ENCODE measurements around the gene FAM167B.
"Not testable (repeated sequence)": the region's sequence is repeated elsewhere in the genome, so short reads cannot be mapped to it uniquely, and the experiment has no call there.

The FAM167B gene

GRCh38 chr1:32263236-32263593 lies 16.2 kb downstream of the FAM167B start:
- DNase-seq (ENCODE audit: low read depth) = not testable (repeated sequence)

DNA sequence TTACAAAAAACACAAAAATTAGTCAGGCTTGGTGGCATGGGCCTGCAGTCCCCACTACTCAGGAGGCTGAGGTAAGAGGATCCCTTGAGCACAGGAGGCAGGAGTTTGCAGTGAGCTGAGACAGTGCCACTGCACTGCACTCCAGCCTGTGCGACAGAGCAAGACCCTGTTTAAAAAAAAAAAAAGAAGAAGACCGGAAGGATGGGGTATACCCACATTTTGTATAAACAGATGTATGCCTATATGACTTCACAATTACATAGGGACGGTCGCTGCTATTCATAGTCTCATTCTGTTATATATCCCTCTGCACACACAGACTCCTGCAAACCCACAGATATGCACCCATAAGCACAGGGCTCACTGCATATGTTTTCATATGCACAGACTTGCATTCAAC lies 16.7 kb downstream of the FAM167B start:
- no peak for DNase-seq (ENCODE audit: low read depth)

DNA sequence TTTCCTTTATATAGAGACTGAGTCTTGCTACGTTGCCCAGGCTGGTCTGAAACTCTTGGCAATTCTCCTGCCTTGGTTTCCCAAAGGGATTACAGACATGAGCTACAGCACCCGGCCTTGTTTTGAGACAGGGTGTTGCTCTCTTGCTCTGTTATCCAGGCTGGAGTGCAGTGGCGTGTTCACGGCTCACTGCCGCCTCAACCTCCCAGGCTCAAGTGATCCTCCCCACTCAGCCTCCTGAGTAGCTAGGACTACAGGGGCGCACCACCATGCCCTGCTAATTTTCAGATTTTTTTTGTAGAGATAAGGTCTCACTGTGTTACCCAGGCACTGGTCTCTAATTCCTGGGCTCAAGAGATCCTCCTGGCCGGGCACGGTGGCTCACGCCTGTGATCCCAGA lies 18.8 kb downstream of the FAM167B start:
- no peak for DNase-seq (ENCODE audit: low read depth)

DNA sequence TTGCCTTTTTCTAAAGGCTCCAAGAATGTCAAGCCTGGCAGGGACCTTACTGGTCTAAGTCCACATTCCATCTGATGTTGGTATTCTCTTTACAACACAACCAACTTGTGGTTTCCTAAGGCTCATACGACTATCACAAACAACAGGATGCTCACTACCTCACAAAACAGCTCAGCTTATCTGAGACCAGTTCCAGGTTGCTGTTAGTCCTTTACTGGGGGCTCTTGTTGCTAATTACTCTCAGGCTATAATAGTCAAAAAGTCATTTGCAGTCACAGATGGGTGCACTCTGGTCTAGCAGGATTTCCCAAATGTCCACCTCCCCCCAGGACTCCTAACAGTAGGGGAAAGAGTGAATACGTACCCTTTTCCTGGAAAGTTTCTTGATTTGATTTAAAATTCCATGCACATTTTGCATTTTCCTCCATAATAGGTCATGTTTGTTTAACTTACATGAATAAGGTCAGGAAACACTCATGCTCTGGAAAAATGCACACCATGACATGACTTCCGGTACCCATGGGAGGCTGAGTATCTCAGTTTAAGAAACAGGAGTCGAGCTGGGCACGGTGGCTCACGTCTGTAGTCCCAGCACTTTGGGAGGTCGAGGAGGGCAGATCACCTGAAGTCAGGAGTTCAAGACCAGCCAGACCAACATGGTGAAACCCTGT lies 20.0 kb downstream of the FAM167B start:
- DNase-seq (ENCODE audit: low read depth) = no peak

DNA sequence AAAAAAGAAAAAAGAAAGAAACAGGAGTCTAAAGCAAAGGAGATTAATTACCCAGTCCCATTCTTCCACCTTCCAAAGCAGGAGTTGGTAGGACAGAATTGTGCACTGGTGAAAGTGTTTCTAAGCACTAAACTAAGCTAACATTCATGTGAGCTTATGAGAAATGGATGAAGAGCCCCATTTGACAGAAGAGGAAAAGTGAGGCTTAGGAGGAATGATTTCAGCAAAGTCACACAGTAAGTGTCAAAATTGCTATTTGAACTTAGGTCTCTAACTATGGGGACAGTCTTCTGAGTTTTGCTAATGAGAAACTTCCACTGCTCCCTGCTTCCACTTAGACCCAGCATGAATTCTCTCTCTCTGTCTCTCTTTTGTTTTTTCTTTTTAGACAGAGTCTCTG lies 22.7 kb downstream of the FAM167B start:
- no peak for DNase-seq (ENCODE audit: low read depth)

DNA sequence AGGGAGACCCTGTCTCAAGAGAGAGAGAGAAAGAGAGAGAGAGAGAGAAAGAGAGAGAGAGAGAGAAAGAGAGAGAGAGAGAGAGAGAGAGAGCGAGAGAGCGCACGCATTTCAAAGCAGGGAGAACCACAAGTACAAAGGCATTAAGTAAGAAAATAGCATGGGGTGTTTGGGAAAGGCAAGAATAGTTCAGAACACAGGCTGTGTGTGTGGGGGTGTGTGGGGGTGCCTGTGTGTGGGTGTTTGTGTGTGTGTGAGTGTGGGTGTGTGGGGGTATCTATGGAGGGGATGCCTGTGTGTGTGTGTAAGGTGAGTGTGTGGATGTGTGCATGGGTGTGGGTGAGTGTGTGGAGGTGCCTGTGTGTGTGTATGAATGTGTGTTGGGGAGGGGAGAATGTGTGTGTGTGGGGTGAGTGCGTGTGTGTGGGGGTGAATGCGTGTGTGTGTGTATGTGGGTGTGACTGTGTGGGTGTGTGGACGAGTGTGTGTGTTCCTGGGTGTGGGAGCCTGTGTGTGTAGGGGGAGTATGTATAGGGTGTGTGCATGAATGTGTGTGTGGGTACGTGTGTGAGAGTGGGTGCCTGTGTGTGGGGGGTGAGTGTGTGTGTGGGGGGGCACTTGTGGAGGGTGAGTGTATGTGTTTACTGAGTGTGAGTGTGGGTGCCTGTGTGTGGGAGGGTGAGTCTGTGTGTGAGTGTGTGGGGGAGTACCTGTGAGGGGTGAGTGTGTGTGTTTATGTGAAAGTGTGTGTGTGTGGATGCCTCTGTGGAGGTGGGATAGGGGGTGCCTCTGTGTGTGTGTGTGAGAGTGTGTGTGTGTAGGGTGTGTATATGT lies 25.8 kb downstream of the FAM167B start:
- no peak for DNase-seq (ENCODE audit: low read depth)

DNA sequence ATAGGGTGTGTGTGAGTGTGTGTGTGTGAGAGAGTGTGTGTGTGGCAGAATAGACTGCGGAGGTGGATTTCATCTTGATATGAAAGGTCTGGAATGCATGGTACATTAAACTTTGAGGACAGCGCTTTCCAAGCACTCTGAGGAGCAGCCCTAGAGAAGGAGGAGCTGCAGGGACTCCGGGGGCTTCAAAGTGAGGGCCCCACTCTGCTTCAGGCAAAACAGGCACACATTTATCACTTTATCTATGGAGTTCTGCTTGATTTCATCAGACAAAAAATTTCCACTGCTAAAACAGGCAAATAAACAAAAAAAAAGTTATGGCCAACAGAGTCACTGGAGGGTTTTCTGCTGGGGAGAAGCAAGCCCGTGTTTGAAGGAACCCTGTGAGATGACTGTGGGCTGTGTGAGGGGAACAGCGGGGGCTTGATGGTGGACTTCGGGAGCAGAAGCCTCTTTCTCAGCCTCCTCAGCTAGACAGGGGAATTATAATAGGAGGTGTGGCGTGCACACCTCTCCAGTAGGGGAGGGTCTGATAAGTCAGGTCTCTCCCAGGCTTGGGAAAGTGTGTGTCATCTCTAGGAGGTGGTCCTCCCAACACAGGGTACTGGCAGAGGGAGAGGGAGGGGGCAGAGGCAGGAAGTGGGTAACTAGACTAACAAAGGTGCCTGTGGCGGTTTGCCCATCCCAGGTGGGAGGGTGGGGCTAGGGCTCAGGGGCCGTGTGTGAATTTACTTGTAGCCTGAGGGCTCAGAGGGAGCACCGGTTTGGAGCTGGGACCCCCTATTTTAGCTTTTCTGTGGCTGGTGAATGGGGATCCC lies 26.6 kb downstream of the FAM167B start:
- peak; percentile 74 for DNase-seq (ENCODE audit: low read depth)

GRCh38 chr1:32274646-32275340 lies 27.8 kb downstream of the FAM167B start:
- DNase-seq (ENCODE audit: low read depth) = no peak

- no peak for DNase-seq (ENCODE audit: low read depth)
Measured at GRCh38 chr1:32275424-32275823, 28.4 kb downstream of the FAM167B start.

- DNase-seq (ENCODE audit: low read depth) = no peak
Measured at GRCh38 chr1:32276032-32276782, 29.2 kb downstream of the FAM167B start.

DNA sequence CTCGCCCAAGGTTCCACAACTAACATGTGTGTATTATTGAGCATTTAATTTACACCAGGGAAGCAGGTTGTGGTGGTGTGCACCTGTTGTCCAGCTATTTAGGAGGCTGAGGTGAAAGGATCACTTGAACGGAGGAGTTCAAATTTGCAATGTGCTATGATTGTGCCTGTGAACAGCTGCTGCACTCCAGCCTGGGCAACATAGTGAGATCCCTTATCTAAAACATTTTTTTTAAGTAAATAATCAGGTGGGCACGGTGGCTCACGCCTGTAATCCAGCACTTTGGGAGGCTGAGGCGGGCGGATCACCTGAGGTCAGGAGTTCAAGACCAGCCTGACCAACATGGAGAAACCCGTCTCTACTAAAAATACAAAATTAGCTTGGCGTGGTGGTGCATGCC lies 37.8 kb downstream of the FAM167B start:
- DNase-seq (ENCODE audit: low read depth) = not testable (repeated sequence)

GRCh38 chr1:32285658-32286057 lies 38.6 kb downstream of the FAM167B start:
- DNase-seq (ENCODE audit: low read depth) = no peak

DNA sequence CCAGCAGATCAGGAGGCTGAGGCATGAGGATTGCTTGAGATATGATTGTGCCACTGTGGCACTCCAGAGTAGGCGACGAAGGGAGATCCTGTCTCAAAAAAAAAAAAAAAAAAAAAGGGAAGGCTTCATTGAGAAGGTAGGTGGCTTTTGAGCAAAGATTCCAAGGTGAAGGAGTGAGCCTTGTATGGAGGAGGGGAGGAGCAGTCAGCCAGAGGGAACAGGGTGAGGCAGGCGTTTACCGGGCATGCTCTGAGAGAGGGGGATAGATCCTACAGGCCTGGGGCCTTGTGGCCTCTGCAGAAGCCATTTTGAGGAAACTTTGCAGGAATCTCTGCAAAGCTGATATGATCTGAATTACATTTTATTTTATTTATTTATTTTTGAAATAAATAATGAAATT lies 39.7 kb downstream of the FAM167B start:
- no peak for DNase-seq (ENCODE audit: low read depth)

DNA sequence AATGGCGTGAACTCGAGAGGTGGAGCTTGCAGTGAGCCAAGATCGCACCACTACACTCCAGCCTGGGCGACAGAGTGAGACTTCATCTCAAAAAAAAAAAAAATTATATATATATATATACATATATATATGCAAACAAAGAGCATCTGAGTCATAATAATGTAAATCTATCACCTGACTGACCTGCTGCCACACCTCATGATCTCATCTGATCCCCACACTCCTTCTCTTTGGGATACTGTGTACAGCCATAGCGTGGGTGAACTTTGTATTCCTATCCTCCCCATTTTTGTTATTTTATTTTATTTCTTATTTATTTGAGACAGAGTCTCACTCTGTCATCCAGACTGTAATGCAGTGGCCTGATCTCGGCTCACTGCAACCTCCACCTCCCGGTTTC lies 42.2 kb downstream of the FAM167B start:
- no peak for DNase-seq (ENCODE audit: low read depth)

DNA sequence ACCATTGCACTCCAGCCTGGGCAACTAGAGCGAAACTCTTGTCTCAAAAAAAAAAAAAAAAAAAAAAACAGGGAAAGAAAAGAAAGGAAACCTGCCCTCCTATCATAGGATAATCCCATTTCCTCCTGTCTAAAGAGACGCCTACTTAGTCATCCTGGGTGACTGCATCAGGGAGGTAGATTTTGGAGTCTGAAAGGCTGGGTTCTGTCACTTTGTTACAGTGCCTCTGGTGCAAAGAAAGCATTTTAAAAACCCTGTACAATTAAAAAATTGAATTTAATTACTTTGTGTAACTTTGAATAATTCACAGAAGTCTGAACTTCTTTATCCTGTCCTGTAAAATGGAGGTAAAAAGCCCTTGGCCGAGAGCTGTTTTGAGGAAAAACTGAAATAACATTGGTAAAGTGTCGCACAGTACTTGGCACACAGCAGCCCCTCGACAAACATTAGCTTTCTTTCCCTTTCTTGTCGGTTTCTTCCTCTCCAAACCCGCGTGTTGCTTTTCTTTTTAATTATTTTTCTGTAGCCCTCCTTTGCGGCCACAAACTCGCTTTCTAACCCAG lies 44.2 kb downstream of the FAM167B start:
- no peak for DNase-seq (ENCODE audit: low read depth)

GRCh38 chr1:32291708-32292538 lies 44.9 kb downstream of the FAM167B start, which contains the start of gene HDAC1:
Gene HDAC1, plus strand, starts transcription at chr1:32292083. Its CDS starts 87 bp downstream, at chr1:32292170.
- DNase-seq (ENCODE audit: low read depth) = peak; percentile 98

DNA sequence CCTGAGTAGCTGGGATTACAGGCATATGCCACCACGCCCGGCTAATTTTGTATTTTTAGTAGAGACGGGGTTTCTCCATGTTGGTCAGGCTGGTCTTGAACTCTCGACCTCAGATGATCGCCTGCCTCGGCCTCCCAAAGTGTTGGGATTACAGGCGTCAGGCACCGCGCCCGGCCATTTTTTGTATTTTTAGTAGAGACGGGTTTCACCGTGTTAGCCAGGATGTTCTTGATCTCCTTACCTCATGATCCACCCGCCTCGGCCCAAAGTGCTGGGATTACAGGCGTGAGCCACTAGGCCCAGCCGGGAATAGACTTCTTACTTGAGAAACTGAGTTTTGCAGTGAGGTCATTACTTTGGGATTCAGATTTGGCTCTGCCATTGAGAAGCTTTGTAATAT lies 51.2 kb downstream of the FAM167B start:
- DNase-seq (ENCODE audit: low read depth) = not testable (repeated sequence)
